Measurements from ENCODE around the gene WDR5B. TPM values are rescaled to one million over a fixed set of nuclear protein-coding genes. Genes with fewer than 3 reads are reported as not detected.
"Not testable (repeated sequence)": the region's sequence is repeated elsewhere in the genome, so short reads cannot be mapped to it uniquely, and the experiment has no call there.

Gene WDR5B
- total RNA-seq, 1 donor from 2014 or later: 2.9 TPM

DNA sequence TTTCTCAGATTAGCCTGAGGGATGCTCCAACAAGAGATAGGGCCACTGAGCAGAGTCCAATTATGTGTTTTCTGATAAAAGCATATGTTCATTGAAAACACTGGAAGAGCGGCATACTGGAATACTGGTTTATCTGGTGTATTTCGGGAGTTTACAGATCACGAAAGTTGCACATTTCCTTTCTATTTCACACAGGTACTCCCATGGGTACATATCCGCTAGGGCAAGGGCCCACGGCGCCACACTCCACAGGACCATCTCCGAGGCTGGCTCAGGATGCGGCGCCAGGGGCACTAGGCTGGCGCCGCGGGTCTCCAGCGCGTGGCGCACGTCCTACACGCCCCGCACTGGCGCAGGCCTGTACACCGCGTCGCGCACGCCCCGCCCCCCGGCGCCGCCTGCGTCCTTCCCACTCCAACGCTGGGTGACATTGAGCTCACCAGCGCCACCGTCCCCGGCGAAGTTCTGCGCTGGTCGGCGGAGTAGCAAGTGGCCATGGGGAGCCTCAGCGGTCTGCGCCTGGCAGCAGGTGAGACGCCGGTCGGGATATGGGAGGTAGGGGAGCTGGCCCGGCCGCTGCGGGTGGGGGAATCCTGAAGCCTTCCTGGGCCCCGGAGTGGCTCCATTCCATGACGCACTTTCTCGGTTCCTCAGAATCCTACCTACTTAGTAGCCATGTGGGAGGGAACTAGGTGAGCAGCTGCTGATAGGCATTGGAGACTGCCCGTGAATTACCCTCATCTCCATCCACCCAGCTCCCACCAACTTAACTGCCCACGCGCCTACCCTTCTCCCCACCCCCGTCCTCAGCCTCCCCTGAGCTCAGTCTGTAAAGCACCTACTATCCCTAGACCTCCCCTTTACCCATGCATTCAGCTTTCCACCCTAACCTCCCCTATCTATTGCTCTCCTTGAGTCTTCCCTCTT is 31.8 kb downstream of the WDR5B start, which contains the start of gene FAM162A:
TSS of gene FAM162A (plus strand) at position 412 of the 927 bp plus-strand sequence. CDS start at position 496, 84 bp downstream.
- intact Hi-C loops (cut with micrococcal nuclease): no loop called here
- peak; percentile 99 for DNase-seq
- peak; percentile 98 for ATAC-seq

GRCh38 chr3:122382888-122383666 is 32.8 kb downstream of the WDR5B start, which contains the start of gene MIX23:
TSS of gene MIX23 (minus strand) at chr3:122383231. CDS start at chr3:122383224, 7 bp downstream.
- intact Hi-C loops (cut with micrococcal nuclease): no loop called here
- ATAC-seq (peak; percentile 87), DNase-seq (peak; percentile 90)

DNA sequence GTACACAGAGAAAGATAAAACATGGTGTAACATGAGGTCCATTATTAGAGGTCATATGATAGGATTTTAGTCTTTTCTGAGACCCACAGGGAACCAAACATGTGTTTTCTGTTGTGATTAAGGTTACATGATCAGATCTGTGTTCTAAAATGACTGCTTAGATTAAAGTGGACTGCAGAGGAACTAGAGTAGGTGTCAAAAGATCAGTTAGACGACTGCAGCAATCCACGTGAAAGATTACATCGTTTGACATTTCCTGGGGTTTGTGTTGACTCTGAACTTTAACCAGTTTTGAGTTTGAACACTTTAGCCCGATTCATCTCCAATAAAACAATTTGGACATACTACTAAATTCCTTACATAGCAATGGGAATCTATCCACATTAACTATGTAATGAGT is 37.9 kb downstream of the WDR5B start:
- ATAC-seq (no peak), DNase-seq (no peak)
- intact Hi-C loops (cut with micrococcal nuclease): no loop called here

- ATAC-seq: no peak
- no peak for DNase-seq
- intact Hi-C loops (cut with micrococcal nuclease): no loop called here
These were observed 41.8 kb downstream of the WDR5B start for GRCh38 chr3:122374034-122374433.

- intact Hi-C loops (cut with micrococcal nuclease): no loop called here
- DNase-seq (no peak), ATAC-seq (no peak)
These were observed 49.5 kb downstream of the WDR5B start for GRCh38 chr3:122366379-122366749.

DNA sequence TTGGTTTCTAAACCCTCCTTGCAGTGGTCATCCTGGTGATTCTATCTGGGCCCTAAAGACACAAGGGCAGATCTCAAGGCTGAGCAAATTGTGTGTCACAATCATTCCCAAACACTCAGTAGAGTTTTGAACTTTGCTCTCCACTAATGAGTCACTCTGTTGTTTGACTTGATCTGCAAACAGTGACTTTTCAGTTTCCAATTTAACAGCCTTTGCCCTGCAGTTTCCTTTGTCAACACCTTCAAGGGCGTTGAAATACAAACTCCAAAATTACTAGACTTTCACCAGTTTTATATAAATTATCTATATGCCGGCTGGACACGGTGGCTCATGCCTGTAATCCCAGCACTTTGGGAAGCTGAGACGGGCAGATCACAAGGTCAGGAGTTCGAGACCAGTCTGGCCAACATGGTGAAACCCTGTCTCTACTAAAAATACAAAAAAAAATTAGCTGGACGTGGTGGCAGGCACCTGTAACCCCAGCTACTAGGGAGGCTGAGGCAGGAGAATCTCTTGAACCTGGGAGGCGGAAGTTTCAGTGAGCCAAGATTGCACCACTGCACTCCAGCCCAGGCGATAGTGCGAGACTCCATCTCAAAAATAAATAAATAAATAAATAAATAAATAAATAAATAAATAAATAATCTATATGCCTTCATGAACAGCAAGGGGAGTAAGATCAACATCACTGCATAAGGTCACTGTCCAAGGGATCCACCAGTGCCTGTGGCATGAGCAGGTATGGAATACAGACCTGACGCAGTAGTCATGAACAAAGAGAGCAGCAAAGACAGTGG is 50.1 kb downstream of the WDR5B start:
- DNase-seq; intact Hi-C loops (cut with micrococcal nuclease); ATAC-seq: not testable (repeated sequence)

DNA sequence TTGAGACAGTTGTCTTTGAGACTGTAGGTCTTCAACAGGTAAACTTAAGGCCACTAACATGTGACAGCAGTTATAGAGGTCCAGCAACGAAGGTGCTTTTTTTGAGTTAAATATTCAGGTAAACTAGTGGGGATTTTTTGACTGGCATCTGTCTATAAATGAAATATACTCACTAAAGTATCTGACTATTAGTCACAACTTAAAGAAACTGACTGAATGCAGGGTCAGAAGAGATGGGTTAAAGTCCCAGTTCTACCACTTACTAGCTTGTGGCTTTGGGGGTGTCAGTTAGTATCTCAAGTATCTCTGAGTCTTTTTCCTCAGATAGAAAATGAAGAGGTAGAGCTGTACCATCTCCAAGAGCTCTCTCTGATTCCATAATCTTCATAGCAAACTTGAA is 50.8 kb downstream of the WDR5B start:
- intact Hi-C loops (cut with micrococcal nuclease): no loop called here
- DNase-seq: no peak
- ATAC-seq: no peak

- no peak for DNase-seq
- no peak for ATAC-seq
- intact Hi-C loops (cut with micrococcal nuclease): no loop called here
These were observed 51.4 kb downstream of the WDR5B start for GRCh38 chr3:122364490-122364889.

Other genes starting within 250 kb of the WDR5B start
- not detected for gene CASR, start 232.4 kb downstream of the WDR5B start, total RNA-seq
- gene CSTA, start 90.8 kb downstream of the WDR5B start, total RNA-seq: 1.5 TPM
- 28.6 TPM for gene MIX23, start 32.8 kb downstream of the WDR5B start, total RNA-seq
- 147 TPM for gene FAM162A, start 31.9 kb downstream of the WDR5B start, total RNA-seq
- 59.8 TPM for gene KPNA1, start 98.9 kb upstream of the WDR5B start, total RNA-seq
- gene PARP9, start 148.2 kb upstream of the WDR5B start, total RNA-seq: 11.8 TPM
- gene DTX3L, start 148.3 kb upstream of the WDR5B start, total RNA-seq: 10.5 TPM
- gene PARP15, start 161.6 kb upstream of the WDR5B start, total RNA-seq: 0.52 TPM

All from left ventricle myocardium superior (tissue), 1 donor.